GM23248 (cell line): ENCODE data around the gene PRTN3. TPM values are rescaled to one million over a fixed set of nuclear protein-coding genes. Genes with fewer than 3 reads are reported as not detected.
"Not testable (repeated sequence)": the region's sequence is repeated elsewhere in the genome, so short reads cannot be mapped to it uniquely, and the experiment has no call there.

ENCODE experiments used
- DNase-seq: peaks from one replicate; pipeline ENCODE4 v3.0.0-alpha.2; 2015
- H2AFZ ChIP-seq: fragments of 200-600 bp; sonication (generic); 2 replicates; pipeline ENCODE4 v1.6.1; 2016; ENCODE audit warnings: antibody characterized with exemption
- H3F3A ChIP-seq: fragments of 200-600 bp; sonication (generic); 2 replicates; pipeline ENCODE4 v1.6.1; 2016; ENCODE audit warnings: mild to moderate bottlenecking, antibody characterized with exemption, mixed run types; ENCODE audit not compliant: insufficient read depth
- H3K27ac ChIP-seq: fragments of 200-600 bp; sonication (generic); 2 replicates; pipeline ENCODE4 v1.5.1; 2016; ENCODE audit warnings: mild to moderate bottlenecking
- H3K27me3 ChIP-seq: fragments of 200-600 bp; sonication (generic); replicated peaks from 2 replicates; pipeline ENCODE4 v1.6.1; 2016; ENCODE audit warnings: mild to moderate bottlenecking; ENCODE audit not compliant: insufficient read depth
- H3K36me3 ChIP-seq: fragments of 200-600 bp; sonication (generic); 2 replicates; pipeline ENCODE4 v1.6.1; 2016; ENCODE audit warnings: low read depth, mild to moderate bottlenecking
- H3K4me1 ChIP-seq: fragments of 200-600 bp; sonication (generic); 2 replicates; pipeline ENCODE4 v1.6.1; 2016; ENCODE audit warnings: mild to moderate bottlenecking; ENCODE audit not compliant: insufficient read depth
- H3K4me2 ChIP-seq: fragments of 200-600 bp; sonication (generic); one replicate; pipeline ENCODE4 v1.6.1; 2016; ENCODE audit warnings: mild to moderate bottlenecking; ENCODE audit not compliant: unreplicated experiment
- H3K4me3 ChIP-seq: fragments of 200-600 bp; sonication (generic); 2 replicates; pipeline ENCODE4 v1.5.1; 2016; ENCODE audit warnings: mild to moderate bottlenecking
- H3K79me2 ChIP-seq: fragments of 200-600 bp; sonication (generic); 2 replicates; pipeline ENCODE4 v1.6.1; 2016; ENCODE audit warnings: mild to moderate bottlenecking; ENCODE audit not compliant: insufficient read depth
- H3K9ac ChIP-seq: fragments of 200-600 bp; sonication (generic); 2 replicates; pipeline ENCODE4 v1.6.1; 2016; ENCODE audit warnings: mild to moderate bottlenecking
- H3K9me2 ChIP-seq: fragments of 200-600 bp; sonication (generic); 2 replicates; pipeline ENCODE4 v1.6.1; 2016; ENCODE audit warnings: mixed run types, mild to moderate bottlenecking, moderate library complexity; ENCODE audit not compliant: insufficient read depth
- H3K9me3 ChIP-seq: fragments of 200-600 bp; sonication (generic); one replicate; pipeline ENCODE4 v1.6.1; 2017; ENCODE audit warnings: low read depth
- H4K20me1 ChIP-seq: fragments of 200-600 bp; sonication (generic); 2 replicates; pipeline ENCODE4 v1.6.0; 2016; ENCODE audit not compliant: insufficient read depth
- EZH2 ChIP-seq: fragments of 200-600 bp; sonication (generic); IDR thresholded peaks from 2 replicates; pipeline ENCODE4 v1.6.1; 2018; ENCODE audit warnings: antibody characterized with exemption, mild to moderate bottlenecking; ENCODE audit not compliant: insufficient read depth, poor library complexity, severe bottlenecking
- EZH2phosphoT487 ChIP-seq: fragments of 200-600 bp; sonication (generic); IDR thresholded peaks from 2 replicates; pipeline ENCODE4 v1.6.1; 2018; ENCODE audit warnings: antibody characterized with exemption, moderate library complexity, mild to moderate bottlenecking, low read depth; ENCODE audit not compliant: insufficient read depth
- WGBS, 2 experiments: methylation state at CpG; one replicate each; pipeline ENCODE4 v1.1.6; 2015 to 2017; ENCODE audit warnings: low lambda C conversion rate in 2 of 2, low coverage in 1 of 2; ENCODE audit errors: missing lambda C conversion rate in 2 of 2; 5-methylcytosine and 5-hydroxymethylcytosine counted together
- in situ Hi-C: fragments of 300-500 bp; cut with MboI; formaldehyde crosslinking; loops from 2 replicates; pipeline ENCODE4 v1.15.0; 2020
- polyA plus RNA-seq: library from polyadenylated mRNA; unstranded; fragments of >200 nt; fragmentation: Nextera tagmentation; extraction: Ambion mirVana; gene quantifications from 2 replicates; pipeline ENCODE4 v1.2.1, GENCODE V29; 2016
- total RNA-seq: library from RNA; depleted of rRNA; stranded (reverse); fragments of >200 nt; shearing (Covaris generic); gene quantifications from 2 replicates; pipeline ENCODE4 v1.2.3, GENCODE V29; 2014

PRTN3 gene
- total and polyA plus RNA-seq, 2 experiments from 2014 or later: not detected

- DNase-seq: no peak
- 95 to 96% methylated on average over 28 of the region's 28 CpGs for WGBS, 2 experiments
- Histone ChIP-seq H3K9me3 (no peaks in the 10 kb centered on the region), H3K9ac (no peak overlapping the region), H3K27me3 (no peaks in the 10 kb centered on the region), H3K79me2 (no peaks in the 10 kb centered on the region), H3K4me3 (no peak overlapping the region), H3K4me2 (no peak overlapping the region), H2AFZ (no peak overlapping the region), H3F3A (no peaks in the 10 kb centered on the region), H4K20me1 (no peaks in the 10 kb centered on the region), H3K36me3 (no peaks in the 10 kb centered on the region), H3K27ac (no peak overlapping the region), H3K9me2 (no peaks in the 10 kb centered on the region), H3K4me1 (no peaks in the 10 kb centered on the region)
- no peak for TF ChIP-seq EZH2phosphoT487
- TF ChIP-seq EZH2: no peak
- in situ Hi-C loops: no loop called here
Observed at GRCh38 chr19:875265-875879, 34.6 kb downstream of the PRTN3 start.

GRCh38 chr19:876089-876488 lies 35.3 kb downstream of the PRTN3 start:
- Histone ChIP-seq H3K4me2 (no peak overlapping the region), H3K36me3 (no peaks in the 10 kb centered on the region), H3K4me3 (no peak overlapping the region), H3K27ac (no peak overlapping the region), H3K79me2 (no peaks in the 10 kb centered on the region), H3K27me3 (no peaks in the 10 kb centered on the region), H3K9me2 (no peaks in the 10 kb centered on the region), H4K20me1 (no peaks in the 10 kb centered on the region), H3K4me1 (no peaks in the 10 kb centered on the region), H3F3A (no peaks in the 10 kb centered on the region), H2AFZ (no peak overlapping the region), H3K9ac (no peak overlapping the region), H3K9me3 (no peaks in the 10 kb centered on the region)
- in situ Hi-C loops: no loop called here
- TF ChIP-seq EZH2: no peak
- no peak for TF ChIP-seq EZH2phosphoT487
- DNase-seq: no peak
- 80 to 85% methylated on average over 18 of the region's 18 CpGs for WGBS, 2 experiments

DNA sequence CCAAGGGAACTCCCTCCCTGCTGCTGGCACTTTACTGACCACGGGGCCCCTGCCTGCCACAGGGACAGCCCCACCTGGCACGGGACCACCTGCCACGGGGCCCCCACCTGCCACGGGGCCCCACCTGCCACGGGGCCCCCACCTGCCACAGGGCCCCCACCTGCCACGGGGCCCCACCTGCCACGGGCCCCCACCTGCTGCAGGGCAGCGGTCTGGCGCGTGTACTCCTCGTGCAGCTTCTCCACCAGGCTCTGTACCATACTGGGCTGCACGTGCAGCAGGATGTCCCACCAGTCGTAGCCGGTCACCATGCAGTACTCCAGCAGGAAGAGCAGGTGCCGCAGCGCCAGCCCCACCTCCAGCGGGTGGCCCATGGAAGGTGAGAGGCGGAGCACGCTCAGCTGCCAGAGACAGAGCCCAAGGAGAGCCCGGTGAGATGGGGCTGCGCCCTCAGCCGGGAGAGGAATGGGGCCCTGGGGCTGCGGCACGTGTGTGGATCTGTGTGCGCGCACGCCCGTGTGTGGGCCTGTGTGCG lies 36.0 kb downstream of the PRTN3 start:
- 94 to 97% methylated on average over 23 to 28 of the region's 29 CpGs for WGBS, 2 experiments
- Histone ChIP-seq H3K4me3 (no peak overlapping the region), H3K9me3 (no peaks in the 10 kb centered on the region), H3K9me2 (no peaks in the 10 kb centered on the region), H3K36me3 (no peaks in the 10 kb centered on the region), H4K20me1 (no peaks in the 10 kb centered on the region), H3K27me3 (no peaks in the 10 kb centered on the region), H3K4me2 (no peak overlapping the region), H3K9ac (no peak overlapping the region), H2AFZ (no peak overlapping the region), H3K79me2 (no peaks in the 10 kb centered on the region), H3K27ac (no peak overlapping the region), H3F3A (no peaks in the 10 kb centered on the region), H3K4me1 (no peaks in the 10 kb centered on the region)
- TF ChIP-seq EZH2: no peak
- no peak for TF ChIP-seq EZH2phosphoT487
- DNase-seq: no peak
- in situ Hi-C loops: no loop called here

DNA sequence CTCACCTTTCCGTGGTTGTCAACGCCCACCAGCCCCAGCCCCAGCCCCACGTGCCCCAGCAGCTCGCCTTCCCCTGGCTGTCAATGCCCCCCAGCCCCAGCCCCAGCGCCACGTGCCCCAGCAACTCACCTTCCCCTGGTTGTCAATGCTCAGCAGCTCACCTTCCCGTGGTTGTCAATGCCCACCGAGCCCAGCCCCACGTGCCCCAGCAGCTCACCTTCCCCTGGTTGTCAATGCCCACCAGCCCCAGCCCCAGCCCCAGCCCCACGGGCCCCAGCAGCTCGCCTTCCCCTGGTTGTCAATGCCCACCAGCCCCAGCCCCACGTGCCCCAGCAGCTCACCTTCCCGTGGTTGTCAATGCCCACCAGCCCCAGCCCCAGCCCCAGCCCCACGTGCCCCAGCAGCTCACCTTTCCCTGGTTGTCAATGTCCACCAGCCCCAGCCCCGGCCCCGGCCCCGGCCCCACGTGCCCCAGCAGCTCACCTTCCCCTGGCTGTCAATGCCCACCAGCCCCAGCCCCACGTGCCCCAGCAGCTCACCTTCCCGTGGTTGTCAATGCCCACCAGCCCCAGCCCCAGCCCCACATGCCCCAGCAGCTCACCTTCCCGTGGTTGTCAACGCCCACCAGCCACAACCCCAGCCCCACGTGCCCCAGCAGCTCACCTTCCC lies 37.3 kb downstream of the PRTN3 start:
- H3K27me3 ChIP-seq, H3K4me2 ChIP-seq, H3K4me1 ChIP-seq, H3K27ac ChIP-seq, H3K79me2 ChIP-seq, DNase-seq, H4K20me1 ChIP-seq, in situ Hi-C loops, H3K9me2 ChIP-seq, H3K36me3 ChIP-seq, H3F3A ChIP-seq, H3K9me3 ChIP-seq, H3K9ac ChIP-seq, H2AFZ ChIP-seq, H3K4me3 ChIP-seq: not testable (repeated sequence)
- WGBS, 2 experiments: 87 to 95% methylated on average over 3 to 23 of the region's 23 CpGs

DNA sequence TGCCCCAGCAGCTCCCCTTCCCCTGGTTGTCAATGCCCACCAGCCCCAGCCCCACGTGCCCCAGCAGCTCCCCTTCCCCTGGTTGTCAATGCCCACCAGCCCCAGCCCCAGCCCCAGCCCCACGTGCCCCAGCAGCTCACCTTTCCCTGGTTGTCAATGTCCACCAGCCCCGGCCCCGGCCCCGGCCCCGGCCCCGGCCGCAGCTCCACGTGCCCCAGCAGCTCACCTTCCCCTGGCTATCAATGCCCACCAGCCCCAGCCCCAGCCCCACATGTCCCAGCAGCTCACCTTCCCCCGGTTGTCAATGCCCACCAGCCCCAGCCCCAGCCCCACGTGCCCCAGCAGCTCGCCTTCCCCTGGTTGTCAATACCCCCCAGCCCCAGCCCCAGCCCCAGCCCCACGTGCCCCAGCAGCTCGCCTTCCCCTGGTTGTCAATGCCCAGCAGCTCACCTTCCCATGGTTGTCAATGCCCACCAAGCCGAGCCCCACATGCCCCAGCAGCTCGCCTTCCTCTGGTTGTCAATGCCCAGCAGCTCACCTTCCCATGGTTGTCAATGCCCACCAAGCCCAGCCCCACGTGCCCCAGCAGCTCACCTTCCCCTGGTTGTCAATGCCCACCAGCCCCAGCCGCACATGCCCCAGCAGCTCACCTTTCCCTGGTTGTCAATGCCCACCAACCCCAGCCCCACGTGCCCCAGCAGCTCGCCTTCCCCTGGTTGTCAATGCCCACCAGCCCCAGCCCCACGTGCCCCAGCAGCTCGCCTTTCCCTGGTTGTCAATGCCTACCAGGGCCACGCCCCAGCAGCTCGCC lies 38.2 kb downstream of the PRTN3 start:
- WGBS, 2 experiments: 91 to 92% methylated on average over 11 to 24 of the region's 24 CpGs
- H3K9me3 ChIP-seq, H4K20me1 ChIP-seq, H3K4me2 ChIP-seq, H3K79me2 ChIP-seq, H3K27ac ChIP-seq, H3K27me3 ChIP-seq, DNase-seq, H3K9ac ChIP-seq, H3K36me3 ChIP-seq, in situ Hi-C loops, H3K4me1 ChIP-seq, H3K4me3 ChIP-seq, H3K9me2 ChIP-seq, H3F3A ChIP-seq, H2AFZ ChIP-seq: not testable (repeated sequence)
